Skeletal muscle tissue (tissue), 4 donors: ENCODE results near the gene NKG7. TPM values are rescaled to one million over a fixed set of nuclear protein-coding genes. Genes with fewer than 3 reads are reported as not detected.

ENCODE experiments used
- H3K27ac ChIP-seq: one replicate; pipeline ENCODE4 v1.7.0; 2013; ENCODE audit warnings: mild to moderate bottlenecking, low read depth, low read length, inconsistent platforms
- H3K27me3 ChIP-seq, 3 donors: one replicate each; pipeline ENCODE4 v1.7.0; 2013; ENCODE audit warnings: low read length in 3 of 3; ENCODE audit not compliant: control insufficient read depth in 3 of 3, insufficient read depth in 3 of 3
- H3K36me3 ChIP-seq, 3 donors: one replicate each; pipeline ENCODE4 v1.7.0; 2013; ENCODE audit warnings: low read length in 3 of 3; ENCODE audit not compliant: control insufficient read depth in 3 of 3, insufficient read depth in 3 of 3
- H3K4me1 ChIP-seq, 3 donors: one replicate each; pipeline ENCODE4 v1.7.0; 2013; ENCODE audit warnings: low read length in 3 of 3, mild to moderate bottlenecking in 3 of 3; ENCODE audit not compliant: control insufficient read depth in 3 of 3, insufficient read depth in 3 of 3
- H3K4me3 ChIP-seq, 3 donors: one replicate each; pipeline ENCODE4 v1.7.0; 2013; ENCODE audit warnings: low read length in 3 of 3
- H3K9ac ChIP-seq, 3 donors: one replicate each; pipeline ENCODE4 v1.7.0; 2013; ENCODE audit warnings: low read length in 3 of 3, mild to moderate bottlenecking in 3 of 3, moderate library complexity in 2 of 3, low read depth in 1 of 3
- H3K9me3 ChIP-seq, 3 donors: one replicate each; pipeline ENCODE4 v1.7.0; 2013; ENCODE audit warnings: low read length in 3 of 3; ENCODE audit not compliant: control insufficient read depth in 3 of 3
- total RNA-seq: library from RNA; depleted of rRNA; stranded (reverse); fragments of >200 nt; gene quantifications from one replicate; pipeline ENCODE4 v1.2.3, GENCODE V29; 2014
- donor health status: Osteomylitis.

The NKG7 gene
- total RNA-seq, 1 donor from 2014 or later: not detected

- H3K4me1 ChIP-seq: no peaks in the 10 kb centered on the region
- no peaks in the 10 kb centered on the region for H3K36me3 ChIP-seq
- H3K9ac ChIP-seq: no peak overlapping the region
- H3K9me3 ChIP-seq: no peaks in the 10 kb centered on the region
- no peak overlapping the region for H3K4me3 ChIP-seq
- H3K27me3 ChIP-seq: peaks cover 24 to 53% (median 51%) of the 10 kb centered on the region in 3 donors
- H3K27ac ChIP-seq: no peak overlapping the region
Measured at GRCh38 chr19:51327066-51328001, 45.1 kb downstream of the NKG7 start.

- Histone ChIP-seq H3K9ac (no peak overlapping the region), H3K4me3 (no peak overlapping the region), H3K9me3 (no peaks in the 10 kb centered on the region), H3K4me1 (no peaks in the 10 kb centered on the region), H3K36me3 (no peaks in the 10 kb centered on the region), H3K27me3 (peaks cover 29 to 56% (median 51%) of the 10 kb centered on the region in 3 donors), H3K27ac (no peak overlapping the region)
Measured at GRCh38 chr19:51326216-51327065, 46.0 kb downstream of the NKG7 start.

GRCh38 chr19:51325161-51325976, 47.1 kb downstream of the NKG7 start:
- H3K4me1 ChIP-seq: no peaks in the 10 kb centered on the region
- no peak overlapping the region for H3K27ac ChIP-seq
- peaks cover 29 to 57% (median 56%) of the 10 kb centered on the region in 3 donors for H3K27me3 ChIP-seq
- no peak overlapping the region for H3K4me3 ChIP-seq
- no peaks in the 10 kb centered on the region for H3K9me3 ChIP-seq
- H3K9ac ChIP-seq: no peak overlapping the region
- no peaks in the 10 kb centered on the region for H3K36me3 ChIP-seq

- H3K27ac ChIP-seq: no peak overlapping the region
- H3K27me3 ChIP-seq: peaks cover 29 to 62% (median 51%) of the 10 kb centered on the region in 3 donors
- no peak overlapping the region for H3K4me3 ChIP-seq
- no peak overlapping the region for H3K9ac ChIP-seq
- no peaks in the 10 kb centered on the region for H3K36me3 ChIP-seq
- no peaks in the 10 kb centered on the region for H3K9me3 ChIP-seq
- H3K4me1 ChIP-seq: no peaks in the 10 kb centered on the region
Measured at GRCh38 chr19:51324167-51324481, 48.3 kb downstream of the NKG7 start.

GRCh38 chr19:51323481-51324166, 48.8 kb downstream of the NKG7 start:
- no peak overlapping the region for H3K4me3 ChIP-seq
- no peaks in the 10 kb centered on the region for H3K36me3 ChIP-seq
- no peaks in the 10 kb centered on the region for H3K4me1 ChIP-seq
- no peaks in the 10 kb centered on the region for H3K9me3 ChIP-seq
- H3K27ac ChIP-seq: no peak overlapping the region
- H3K27me3 ChIP-seq: peaks cover 29 to 63% (median 48%) of the 10 kb centered on the region in 3 donors
- H3K9ac ChIP-seq: no peak overlapping the region

- H3K4me1 ChIP-seq: no peaks in the 10 kb centered on the region
- H3K9me3 ChIP-seq: no peaks in the 10 kb centered on the region
- H3K9ac ChIP-seq: no peak overlapping the region
- no peak overlapping the region for H3K4me3 ChIP-seq
- no peaks in the 10 kb centered on the region for H3K36me3 ChIP-seq
- no peak overlapping the region for H3K27ac ChIP-seq
- H3K27me3 ChIP-seq: peaks cover 25 to 52% (median 35%) of the 10 kb centered on the region in 3 donors
Measured at GRCh38 chr19:51321799-51322198, 50.7 kb downstream of the NKG7 start.

Other genes starting within 250 kb of the NKG7 start
- under 0.01 TPM for gene SIGLEC9, start 247.7 kb downstream of the NKG7 start, total RNA-seq
- 0.52 TPM for gene SIGLEC7, start 230.4 kb downstream of the NKG7 start, total RNA-seq
- 0.52 TPM for gene CD33, start 147.6 kb downstream of the NKG7 start, total RNA-seq
- not detected for gene SIGLECL1, start 121.6 kb downstream of the NKG7 start, total RNA-seq
- not detected for gene IGLON5, start 61.0 kb downstream of the NKG7 start, total RNA-seq
- 0.52 TPM for gene VSIG10L, start 30.5 kb downstream of the NKG7 start, total RNA-seq
- 52.2 TPM for gene ETFB, start 6.3 kb downstream of the NKG7 start, total RNA-seq
- not detected for gene CLDND2, start 3.7 kb downstream of the NKG7 start, total RNA-seq
- gene LIM2, start 15.3 kb upstream of the NKG7 start, total RNA-seq: not detected
- not detected for gene C19orf84, start 17.9 kb upstream of the NKG7 start, total RNA-seq
- gene SIGLEC10, start 45.0 kb upstream of the NKG7 start, total RNA-seq: 1.6 TPM
- 0.52 TPM for gene SIGLEC8, start 85.8 kb upstream of the NKG7 start, total RNA-seq
- gene CEACAM18, start 105.9 kb upstream of the NKG7 start, total RNA-seq: not detected
- gene SIGLEC12, start 129.1 kb upstream of the NKG7 start, total RNA-seq: not detected
- 1.6 TPM for gene SIGLEC6, start 159.0 kb upstream of the NKG7 start, total RNA-seq
- 3.7 TPM for gene ZNF175, start 198.6 kb upstream of the NKG7 start, total RNA-seq